OCI-LY7 (cell line): ENCODE results near the gene TIGD3. TPM values are rescaled to one million over a fixed set of nuclear protein-coding genes. Genes with fewer than 3 reads are reported as not detected.

ENCODE experiments used
- BruUV-seq: library from RNA; stranded (reverse); fragments of 400-500 nt; replicated peaks from 2 replicates; lab custom pipeline; 2021; lab: Mats Ljungman, UMichigan
- CTCF ChIA-PET: fragments of 300-600 bp; sonication (Branson Sonifier 250); formaldehyde crosslinking; loops from one replicate; lab custom pipeline; 2022; ENCODE audit warnings: antibody characterized with exemption; ENCODE audit not compliant: unreplicated experiment; lab: Charles Lee
- POLR2A ChIA-PET: fragments of 300-600 bp; sonication (Branson Sonifier 250); formaldehyde crosslinking; loops from one replicate; lab custom pipeline; 2022; ENCODE audit warnings: antibody characterized with exemption; lab: Charles Lee
- DNase-seq: peaks from one replicate; pipeline ENCODE4 v3.0.0-alpha.2; 2015; ENCODE audit warnings: low spot score
- H2AFZ ChIP-seq: fragments of 200-600 bp; sonication (generic), shearing (Covaris generic); 2 replicates; pipeline ENCODE4 v1.6.1; 2014; ENCODE audit warnings: mild to moderate bottlenecking, antibody characterized with exemption, low read length, moderate library complexity
- H3K27ac ChIP-seq: fragments of 200-600 bp; sonication (generic); 2 replicates; pipeline ENCODE4 v1.5.1; 2014; ENCODE audit warnings: mixed run types, low read depth, mild to moderate bottlenecking, moderate library complexity, low read length, inconsistent platforms; ENCODE audit not compliant: poor library complexity, severe bottlenecking
- H3K36me3 ChIP-seq: fragments of 200-600 bp; sonication (generic); 2 replicates; pipeline ENCODE4 v1.6.1; 2014; ENCODE audit warnings: mild to moderate bottlenecking, antibody characterized with exemption, low read length, moderate library complexity, mixed read lengths; ENCODE audit not compliant: insufficient read depth
- H3K4me1 ChIP-seq: fragments of 200-600 bp; sonication (generic); 2 replicates; pipeline ENCODE4 v1.5.1; 2014; ENCODE audit warnings: mild to moderate bottlenecking, low read length; ENCODE audit not compliant: insufficient read depth, poor library complexity, severe bottlenecking
- H3K4me2 ChIP-seq: fragments of 200-600 bp; sonication (generic); 2 replicates; pipeline ENCODE4 v1.6.1; 2014; ENCODE audit warnings: mild to moderate bottlenecking, low read length
- H3K4me3 ChIP-seq: fragments of 200-600 bp; sonication (generic); 2 replicates; pipeline ENCODE4 v1.5.1; 2014; ENCODE audit warnings: mild to moderate bottlenecking, low read depth, low read length; ENCODE audit not compliant: poor library complexity, severe bottlenecking
- H3K79me2 ChIP-seq: fragments of 200-600 bp; sonication (generic); 2 replicates; pipeline ENCODE4 v1.6.1; 2016; ENCODE audit warnings: low read depth, mild to moderate bottlenecking, low read length, moderate library complexity, mixed read lengths; ENCODE audit not compliant: insufficient read depth
- H3K9me2 ChIP-seq: fragments of 200-600 bp; sonication (generic); 2 replicates; pipeline ENCODE4 v1.6.1; 2016; ENCODE audit warnings: mild to moderate bottlenecking, low read length, mixed read lengths; ENCODE audit not compliant: insufficient read depth
- H3K9me3 ChIP-seq: fragments of 200-600 bp; sonication (generic); 2 replicates; pipeline ENCODE4 v1.6.1; 2014; ENCODE audit warnings: mild to moderate bottlenecking, mixed run types, low read length, mixed read lengths
- H4K20me1 ChIP-seq: fragments of 200-600 bp; sonication (generic); 2 replicates; pipeline ENCODE4 v1.6.1; 2014; ENCODE audit warnings: mild to moderate bottlenecking, antibody characterized with exemption, low read length, moderate library complexity, mixed read lengths; ENCODE audit not compliant: insufficient read depth
- CTCF ChIP-seq: fragments of 200-600 bp; sonication (generic); conservative IDR thresholded peaks from 2 replicates; pipeline ENCODE4 v1.5.1; 2014; ENCODE audit warnings: mild to moderate bottlenecking, antibody characterized with exemption, low read length, moderate library complexity, mixed read lengths
- EZH2phosphoT487 ChIP-seq: fragments of 200-600 bp; sonication (generic); IDR thresholded peaks from 2 replicates; pipeline ENCODE4 v1.6.1; 2018; ENCODE audit warnings: low read depth, borderline replicate concordance, mild to moderate bottlenecking, mixed run types, antibody characterized with exemption, low read length, moderate library complexity, mixed read lengths
- intact Hi-C: fragments of 100-400 bp; cut with micrococcal nuclease; formaldehyde crosslinking; loops from one replicate; pipeline ENCODE4 v1.10.0; 2022; ENCODE audit not compliant: unreplicated experiment
- total RNA-seq, 2 experiments: library from RNA; depleted of rRNA in 1 of 2; stranded (reverse); fragments of >200 nt in 1 of 2; shearing (Covaris generic) in 1 of 2; gene quantifications; 2 replicates each; pipeline ENCODE4 v1.2.3, GENCODE V29; 2014 to 2022

The TIGD3 gene
- total RNA-seq, 2 experiments from 2014 or later, result 2.0 to 2.7 TPM

- Histone ChIP-seq H3K36me3 (no peaks in the 10 kb centered on the region), H4K20me1 (no peaks in the 10 kb centered on the region), H3K79me2 (no peaks in the 10 kb centered on the region), H3K4me3 (peak overlapping the region; percentile 74), H3K9me2 (no peaks in the 10 kb centered on the region), H3K27ac (no peak overlapping the region), H3K4me2 (peak overlapping the region; percentile 96), H2AFZ (no peak overlapping the region), H3K9me3 (no peaks in the 10 kb centered on the region), H3K4me1 (peaks cover 9% of the 10 kb centered on the region)
- TF ChIP-seq EZH2phosphoT487, result no peak
- TF ChIP-seq CTCF, result peak; percentile 25
- intact Hi-C loops, result loop anchor here (2.0 to 10.0 kb wide), 5 partner anchors 39 to 471 kb away; partner anchors contain the start of genes CDC42BPG, POLA2 and TM7SF2
- DNase-seq, result no peak
- no TSS peak for BruUV-seq
- ChIA-PET POLR2A (interaction anchor here (0.7 to 2.9 kb wide), 2 partner anchors 18 to 41 kb away, joined by 3 to 8 read pairs; partner anchors contain the start of gene DPF2), CTCF (interaction anchor here (0.6 to 1.0 kb wide), 3 partner anchors 14 to 302 kb away, joined by 3 to 4 read pairs (median 4); partner anchors contain the start of gene ARL2)
These were observed 38.7 kb upstream of the TIGD3 start for GRCh38 chr11:65315866-65316226.

- Histone ChIP-seq H4K20me1 (no peaks in the 10 kb centered on the region), H3K9me3 (no peaks in the 10 kb centered on the region), H3K4me3 (no peak overlapping the region), H3K4me1 (peaks cover 9% of the 10 kb centered on the region), H3K36me3 (no peaks in the 10 kb centered on the region), H3K4me2 (peak overlapping the region; percentile 96; the same call in 1 of the 2 replicates), H3K27ac (no peak overlapping the region), H3K79me2 (no peaks in the 10 kb centered on the region), H3K9me2 (no peaks in the 10 kb centered on the region), H2AFZ (no peak overlapping the region)
- no peak for TF ChIP-seq EZH2phosphoT487
- TF ChIP-seq CTCF, result no peak
- ChIA-PET POLR2A (interaction anchor here (0.7 to 2.9 kb wide), 2 partner anchors 17 to 41 kb away, joined by 3 to 8 read pairs; partner anchors contain the start of gene DPF2), CTCF (interaction anchor here (0.6 to 1.0 kb wide), 2 partner anchors 13 to 302 kb away, joined by 3 to 4 read pairs; partner anchors contain the start of gene ARL2)
- intact Hi-C loops, result loop anchor here (5.0 to 10.0 kb wide), 3 partner anchors 39 to 472 kb away; partner anchors contain the start of gene CDC42BPG
- DNase-seq, result no peak
- no TSS peak for BruUV-seq
These were observed 38.1 kb upstream of the TIGD3 start for GRCh38 chr11:65316227-65317024.
